NCI-H82 (cell line): ENCODE measurements around the gene HOXB9.

Experiments
- DNase-seq: peaks from one replicate; lab custom pipeline; 2025; lab: John Stamatoyannopoulos, UW

HOXB9 gene

DNA sequence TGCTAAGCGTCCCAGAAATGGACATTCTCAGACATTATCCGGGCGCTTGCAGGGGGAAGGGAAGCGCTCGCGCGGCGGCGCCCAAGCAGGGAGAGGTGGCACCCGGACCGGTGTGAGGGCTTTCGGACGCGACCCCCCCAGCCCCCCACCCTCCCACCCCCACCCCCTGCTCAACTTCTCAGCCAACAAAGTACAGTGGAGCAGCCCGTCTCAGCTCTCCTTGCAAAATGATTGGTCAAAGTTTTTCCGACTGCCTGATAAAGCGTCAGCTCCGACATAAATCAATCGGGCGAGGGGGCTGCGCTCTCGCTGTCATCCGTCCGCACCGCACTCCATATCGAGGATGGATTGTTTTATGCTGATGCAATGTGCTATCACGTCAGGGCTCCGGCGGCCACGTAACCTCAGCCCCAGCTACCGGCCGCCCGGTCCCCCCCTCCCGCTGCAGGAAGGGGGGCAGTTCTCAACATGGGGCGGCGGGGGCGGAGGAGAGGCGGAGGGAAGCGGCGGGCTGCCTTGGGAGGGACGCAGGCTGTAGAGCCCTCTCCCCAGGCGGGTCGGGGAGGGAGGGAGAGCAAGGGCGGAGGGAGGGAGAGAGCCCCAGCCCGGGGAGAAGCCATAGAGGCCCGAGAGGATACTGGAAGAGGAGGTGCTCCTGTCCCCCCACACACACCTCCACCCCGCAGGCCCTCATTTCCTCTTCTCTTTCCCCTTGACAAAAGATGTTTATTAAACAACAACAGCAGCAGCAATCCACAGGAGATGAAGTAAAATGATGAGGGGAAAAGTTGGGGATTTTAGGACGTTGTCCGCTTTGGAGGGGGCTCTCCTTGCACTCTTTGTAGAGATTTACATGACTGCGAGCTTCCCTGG, at the start of gene HOXB9:
Gene HOXB9, minus strand, starts transcription at position 114 of the 873 bp plus-strand sequence. Its CDS starts 89 bp downstream, at position 25.
- peak; percentile 17 for DNase-seq

- peak; percentile 36 for DNase-seq
Observed at GRCh38 chr17:48672340-48672739, 46.2 kb upstream of the HOXB9 start.

DNA sequence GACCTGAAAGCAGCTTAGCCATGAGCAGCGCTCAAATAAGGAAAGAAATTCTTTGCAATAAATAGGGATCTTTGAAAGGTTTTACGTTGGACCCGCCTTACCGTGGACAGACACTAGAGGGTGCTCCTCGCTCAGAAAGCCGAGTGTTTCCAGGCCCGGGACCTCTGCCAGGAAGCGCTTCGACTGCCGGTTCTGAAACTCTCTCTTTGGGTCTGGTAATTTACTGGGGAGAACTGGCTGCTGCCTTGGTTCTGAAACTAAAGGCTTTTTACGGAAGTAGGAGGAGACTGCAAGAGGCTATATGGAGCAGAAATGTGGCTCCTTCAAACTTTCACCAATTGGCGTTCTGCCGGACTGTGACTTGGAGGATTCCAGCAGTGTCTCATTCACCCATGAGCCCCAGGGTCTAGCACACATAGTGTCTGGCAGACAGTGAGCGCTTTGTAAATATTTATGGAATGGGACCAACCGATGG, 45.6 kb upstream of the HOXB9 start:
- peak; percentile 73 for DNase-seq

DNA sequence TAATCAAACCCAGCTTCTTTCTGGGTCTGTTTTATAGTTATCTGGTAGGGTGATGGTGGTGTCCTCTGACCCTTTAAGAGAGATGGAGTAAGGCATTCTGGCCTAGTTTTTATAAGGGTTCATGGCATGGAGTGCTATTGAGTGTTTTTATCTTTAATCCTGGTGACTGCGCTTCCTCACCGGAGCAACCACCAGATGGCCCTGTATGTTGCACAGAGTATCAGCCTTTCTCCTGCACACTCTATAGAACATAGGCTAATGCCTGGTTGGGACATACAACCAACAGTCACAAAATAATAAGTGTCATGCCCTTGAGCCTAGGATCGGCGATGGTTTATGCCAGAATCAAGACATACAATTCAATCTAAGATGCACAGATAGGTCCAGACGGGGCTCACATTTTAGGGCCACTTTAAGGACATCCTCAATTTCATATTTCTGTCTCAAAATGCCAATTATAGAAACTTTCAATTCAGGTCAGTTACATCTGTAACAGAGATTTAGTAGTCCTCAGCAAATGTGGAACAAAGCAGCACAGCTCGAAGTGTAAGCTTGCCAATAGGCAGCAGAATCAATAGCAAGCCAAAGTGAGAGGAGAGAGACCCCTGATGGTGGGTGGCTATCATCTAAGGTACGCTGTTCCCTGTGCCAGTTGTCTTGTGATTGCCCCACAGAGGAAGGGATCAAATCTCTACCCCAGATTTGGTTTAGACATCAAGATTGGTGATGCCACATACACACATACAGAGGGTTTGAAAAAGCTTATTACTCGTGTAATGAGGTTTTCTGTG, 37.2 kb upstream of the HOXB9 start:
- peak; percentile 33 for DNase-seq

GRCh38 chr17:48655913-48656312, 29.8 kb upstream of the HOXB9 start:
- no peak for DNase-seq

DNA sequence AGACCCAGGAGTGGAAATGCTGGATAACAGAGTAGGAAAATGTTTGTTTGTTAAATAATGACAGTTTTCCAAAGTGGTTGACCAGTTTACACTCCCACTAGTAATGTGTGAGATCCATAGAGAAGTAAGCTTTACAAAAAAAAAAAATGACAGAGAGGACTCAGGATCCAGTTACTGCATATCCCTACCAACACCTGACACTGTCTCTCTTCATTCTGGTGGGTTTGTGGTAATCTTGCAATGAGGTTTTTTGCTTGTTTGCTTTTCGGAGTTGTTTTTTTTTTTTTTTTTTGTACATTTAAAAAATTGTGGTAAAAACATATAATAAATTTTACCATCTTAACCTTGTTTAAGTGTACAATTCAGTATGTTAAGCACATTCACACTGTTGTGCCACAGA, 23.6 kb upstream of the HOXB9 start:
- no peak for DNase-seq

DNA sequence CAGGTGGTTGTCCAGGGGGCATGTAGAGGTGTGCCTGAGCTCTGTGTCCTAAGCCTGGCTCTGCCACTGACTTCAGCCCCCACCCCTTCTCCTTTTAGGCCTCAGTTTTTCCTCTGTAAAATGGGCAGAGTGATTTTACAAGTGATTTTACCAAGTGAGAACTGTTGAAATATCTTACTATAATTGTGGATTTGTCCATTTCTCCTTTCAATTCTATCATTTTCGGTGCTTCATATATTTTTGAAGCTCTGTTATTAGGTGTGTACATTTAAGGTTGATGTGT, 21.7 kb upstream of the HOXB9 start:
- DNase-seq, result no peak

DNA sequence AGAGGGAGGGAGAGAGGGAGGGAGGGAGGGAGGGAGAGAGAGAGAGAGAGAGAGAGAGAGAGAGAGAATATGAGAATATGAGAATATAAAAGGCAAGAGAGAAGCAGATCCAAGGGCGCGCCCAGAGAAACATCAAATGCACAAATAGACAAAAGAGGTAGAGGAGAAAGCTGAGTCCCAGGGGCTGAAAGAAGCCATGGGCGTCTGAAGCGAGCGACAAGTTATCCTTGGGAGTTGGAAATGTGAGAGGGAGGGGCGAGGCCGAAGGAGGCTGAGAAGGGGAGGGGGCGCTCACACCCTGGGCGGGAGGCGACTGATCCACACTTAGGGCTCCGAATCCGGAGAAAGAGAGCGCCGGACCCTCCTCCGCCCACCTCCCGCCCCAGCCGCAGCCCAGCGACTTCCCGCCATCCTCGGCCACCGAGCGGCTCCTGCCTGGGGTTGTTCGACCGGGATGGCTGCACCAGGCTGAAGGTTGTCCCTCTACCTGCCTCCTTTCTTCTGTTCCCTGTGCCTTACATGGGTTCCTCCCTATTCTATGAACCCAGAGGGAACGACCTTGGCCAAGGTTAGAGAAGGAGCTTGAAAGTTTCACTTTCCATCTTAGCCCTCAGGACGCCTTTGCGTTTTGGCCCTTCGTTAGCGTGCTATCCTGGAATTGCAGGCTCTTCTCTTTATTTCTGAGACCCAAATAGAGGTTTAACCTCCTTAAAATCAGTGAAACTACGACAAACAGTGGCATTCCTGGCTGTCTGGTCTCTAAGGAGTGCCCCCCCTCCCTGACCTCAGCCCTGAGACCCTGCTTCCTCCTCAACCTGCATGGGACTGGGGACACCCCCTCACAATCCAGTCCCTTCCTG, 21.2 kb upstream of the HOXB9 start:
- DNase-seq, result peak; percentile 10

DNA sequence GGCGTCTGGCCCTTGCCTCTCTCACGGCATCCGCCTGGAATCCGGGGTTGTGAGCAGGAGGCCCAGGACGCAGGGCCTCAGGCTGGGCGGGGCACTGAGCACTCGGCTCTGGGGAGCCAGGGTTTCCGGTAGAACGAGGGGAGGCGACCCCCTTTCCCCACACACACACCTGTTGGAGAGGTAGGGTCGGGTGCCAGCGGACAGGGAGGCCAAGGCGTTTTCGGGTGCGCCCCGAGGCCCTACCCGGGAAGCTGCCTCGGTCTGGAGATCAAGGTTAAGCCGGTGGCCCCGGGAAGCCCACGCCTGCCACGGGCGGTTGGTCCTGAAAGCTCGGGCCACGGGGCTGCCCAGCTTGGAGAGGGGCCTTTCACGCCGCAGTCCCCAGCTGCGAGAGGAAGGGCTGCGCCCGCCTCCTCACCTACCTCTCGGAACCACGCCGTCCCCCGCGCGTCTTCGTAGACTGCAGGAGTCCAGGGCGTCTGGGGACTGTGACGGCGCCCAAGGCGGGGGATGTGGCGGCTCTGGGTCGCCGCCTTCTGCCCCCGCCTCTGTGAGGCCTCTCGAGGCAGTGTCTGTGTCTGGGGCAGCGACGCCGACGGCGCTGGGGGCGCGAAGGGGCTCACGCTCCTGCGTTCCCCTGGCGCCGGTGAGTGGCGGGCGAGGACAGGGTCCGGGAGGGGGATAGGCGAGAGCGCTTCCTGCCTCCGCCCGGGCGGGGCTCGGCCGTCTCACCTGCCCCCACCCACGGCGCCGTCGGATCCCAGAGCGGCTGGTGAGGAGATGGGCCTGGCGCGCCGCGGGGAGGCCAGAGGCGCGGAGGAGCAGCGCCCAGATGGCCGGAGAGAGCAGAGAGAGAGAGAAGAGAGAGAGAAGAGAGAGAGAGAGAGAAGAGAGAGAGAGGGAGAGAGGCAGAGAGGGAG, 20.3 kb upstream of the HOXB9 start:
- DNase-seq, result no peak

DNA sequence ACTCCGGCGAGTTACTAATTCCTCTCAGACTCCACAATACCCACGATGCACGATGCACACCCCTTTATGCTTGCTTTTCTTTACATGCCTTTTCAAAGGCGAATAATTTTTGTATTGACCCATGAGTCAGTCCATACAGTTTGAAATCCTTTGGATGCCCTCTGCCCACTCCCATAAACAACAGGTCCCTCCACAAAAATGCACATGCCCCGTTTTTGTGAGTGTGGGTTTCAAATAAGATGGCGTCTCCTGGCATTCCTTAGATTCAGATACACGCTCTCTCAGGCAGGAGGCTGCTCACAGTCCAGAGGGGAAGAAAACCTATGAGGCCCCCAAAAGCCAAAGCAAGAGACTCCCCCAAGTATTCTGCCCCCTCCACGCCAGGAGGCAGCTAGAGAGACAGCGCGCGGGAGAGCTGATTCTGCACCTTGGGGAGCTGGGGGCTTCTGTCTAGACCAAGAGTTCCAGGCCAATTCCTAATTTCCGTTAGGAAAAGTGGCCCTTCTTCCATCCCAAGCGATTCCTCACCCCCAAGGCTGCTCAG, 19.6 kb upstream of the HOXB9 start:
- no peak for DNase-seq

GRCh38 chr17:48644910-48645557, 18.9 kb upstream of the HOXB9 start:
- no peak for DNase-seq

DNA sequence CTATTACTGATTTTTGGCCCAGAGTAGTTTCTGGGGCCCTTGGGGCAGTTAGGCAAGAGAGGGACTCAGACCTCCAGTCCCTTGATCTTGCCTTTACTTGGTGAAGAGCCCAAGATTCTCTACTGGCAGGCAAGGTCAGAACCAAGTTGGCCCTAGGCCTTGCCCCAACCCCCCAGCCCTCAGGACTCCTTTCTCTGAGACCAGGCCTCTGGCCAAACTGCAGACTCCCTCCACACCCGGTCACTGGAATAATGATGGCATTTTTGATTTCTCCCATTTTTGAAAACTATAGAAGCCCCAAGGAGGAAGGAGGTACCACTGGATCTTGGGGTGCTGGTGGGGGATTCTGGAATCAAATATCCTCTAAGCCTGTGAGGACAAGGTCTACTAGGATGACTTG, 18.0 kb upstream of the HOXB9 start:
- no peak for DNase-seq

DNA sequence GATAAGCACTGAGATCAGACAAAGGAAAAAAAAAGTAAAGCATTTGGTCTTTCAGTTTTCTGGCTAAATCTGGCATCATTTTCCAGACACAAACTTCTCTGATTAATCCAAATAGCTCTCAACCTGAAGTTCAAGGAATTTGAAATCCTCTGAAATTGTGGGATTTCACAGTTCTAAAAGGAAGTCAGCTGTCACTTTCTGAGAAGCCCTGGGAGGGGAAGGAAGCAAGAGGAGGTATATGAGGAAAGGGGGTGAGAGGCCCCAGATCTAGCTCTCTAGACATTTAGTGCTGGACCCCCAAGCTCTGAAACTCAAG, 17.5 kb upstream of the HOXB9 start:
- DNase-seq, result no peak

DNA sequence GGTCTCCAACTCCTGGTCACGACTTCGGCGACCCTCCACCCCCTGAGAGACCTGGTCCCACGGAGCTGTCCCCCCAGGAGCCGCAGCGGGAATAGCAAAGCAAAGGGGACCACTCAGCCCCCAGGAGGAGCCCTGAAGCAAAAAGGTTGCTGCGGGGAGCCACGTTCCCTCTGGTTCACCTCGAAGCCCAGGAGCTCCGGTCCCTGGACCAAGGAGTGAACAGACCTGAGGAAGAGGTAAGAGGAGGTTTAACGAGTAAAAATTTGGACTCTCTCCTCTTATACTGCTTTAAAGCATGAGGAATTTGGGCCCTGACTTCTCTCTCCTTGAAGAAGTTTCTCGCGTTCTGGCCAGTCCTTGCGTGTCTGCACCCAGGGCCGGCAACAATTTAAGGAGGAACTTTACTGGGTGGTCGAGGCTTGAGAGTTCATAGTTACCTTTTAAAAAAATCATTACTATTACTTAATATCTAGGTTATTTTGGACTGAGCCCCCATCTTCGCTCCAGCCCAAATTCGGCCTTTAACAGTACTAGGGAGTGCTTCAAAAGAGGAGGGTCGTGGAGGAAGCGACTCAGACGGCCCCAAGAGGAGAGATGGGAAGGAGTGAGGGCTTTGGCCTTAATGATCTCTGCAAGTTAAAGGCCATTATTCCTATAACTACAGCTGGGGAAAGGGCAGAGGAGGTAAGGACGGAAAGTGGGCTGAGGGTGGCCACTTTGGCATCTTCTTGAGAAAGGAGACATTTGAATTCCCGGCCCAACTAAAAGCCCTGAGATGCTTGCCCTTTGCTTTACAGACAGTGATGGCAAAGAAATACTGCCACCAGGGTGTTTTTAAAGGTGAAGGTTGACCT, 16.9 kb upstream of the HOXB9 start:
- DNase-seq, result no peak

DNA sequence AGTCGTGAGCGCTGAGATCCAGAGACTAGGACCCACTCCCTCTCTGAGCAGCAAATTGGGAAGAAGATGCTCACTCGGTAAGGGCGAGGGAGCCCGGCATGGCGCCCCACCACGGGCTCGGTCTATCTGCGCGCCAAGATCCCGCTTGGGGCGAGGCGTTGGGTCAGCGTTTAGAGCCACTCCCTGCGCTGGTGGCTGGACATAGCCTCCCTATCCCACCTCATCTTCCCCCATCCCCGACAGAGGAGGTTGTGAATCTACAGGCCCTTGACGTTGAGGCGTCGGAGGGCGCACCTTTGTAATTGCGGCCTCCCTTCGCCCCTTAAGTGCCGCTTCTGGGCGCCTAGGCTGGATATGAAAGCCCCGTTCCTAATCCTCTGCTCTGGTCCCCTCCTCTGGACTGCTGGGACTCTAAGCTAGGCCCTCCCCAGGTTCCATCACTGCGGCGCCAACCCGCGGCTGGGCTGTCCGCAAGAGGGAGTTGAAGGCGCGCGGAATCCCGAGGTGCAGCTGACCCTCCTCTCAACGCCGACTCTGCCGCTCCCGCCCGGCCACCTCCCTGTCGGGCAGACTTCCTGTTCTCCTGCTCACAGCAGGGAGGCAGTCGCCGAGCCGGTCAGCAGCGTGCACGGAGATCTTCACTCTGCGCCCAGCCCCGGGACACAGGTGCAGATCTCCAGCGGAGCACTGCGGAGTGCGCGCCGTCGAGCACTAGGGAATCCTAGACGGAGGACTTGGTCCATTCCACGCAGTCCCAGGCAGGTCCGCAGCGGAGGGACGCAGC, 16.1 kb upstream of the HOXB9 start:
- no peak for DNase-seq

DNA sequence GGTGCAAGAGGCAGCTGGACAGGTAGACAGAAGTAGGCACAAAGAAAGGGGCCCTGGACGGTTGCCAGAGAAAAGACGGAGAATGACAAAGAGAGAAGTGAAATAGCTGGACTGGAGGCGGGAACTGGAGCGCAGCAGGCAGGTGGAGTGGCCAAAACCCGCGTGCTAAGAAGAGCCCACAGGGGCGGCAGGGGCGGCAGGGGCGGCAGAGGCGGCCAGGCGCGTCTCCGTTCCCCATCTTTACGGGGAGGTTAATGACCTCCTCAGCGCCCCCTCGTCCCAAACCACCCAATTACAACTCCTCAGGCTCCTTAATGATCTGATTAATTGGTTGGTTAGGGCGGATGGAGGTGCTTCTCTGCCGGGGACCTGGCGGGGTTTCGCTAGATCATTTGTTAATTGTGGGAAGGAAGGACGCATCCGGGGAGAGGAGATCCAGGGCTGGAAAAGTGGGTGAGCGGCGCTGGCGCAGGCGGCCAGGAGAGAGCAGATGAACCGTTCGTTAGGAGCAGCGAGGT, 15.4 kb upstream of the HOXB9 start:
- DNase-seq, result no peak

- no peak for DNase-seq
Observed at GRCh38 chr17:48640858-48641180, 14.7 kb upstream of the HOXB9 start.

- DNase-seq, result no peak
Observed at GRCh38 chr17:48639982-48640857, 14.1 kb upstream of the HOXB9 start.
